GM10847 (cell line): Measurements from ENCODE around the gene SLC6A3.

Source experiments
- POLR2A ChIP-seq: IDR thresholded peaks from 2 replicates; pipeline ENCODE4 v1.6.1; 2011; ENCODE audit not compliant: insufficient read length; ENCODE audit errors: extremely low read depth

SLC6A3 gene

GRCh38 chr5:1399737-1400136 lies 45.5 kb downstream of the SLC6A3 start:
- TF ChIP-seq POLR2A, result no peak

GRCh38 chr5:1396293-1396816 lies 48.9 kb downstream of the SLC6A3 start:
- TF ChIP-seq POLR2A, result no peak

GRCh38 chr5:1394881-1395860 lies 50.1 kb downstream of the SLC6A3 start:
- TF ChIP-seq POLR2A, result no peak

GRCh38 chr5:1393571-1394501 lies 51.4 kb downstream of the SLC6A3 start:
- TF ChIP-seq POLR2A, result no peak

- no peak for TF ChIP-seq POLR2A
These were observed 52.3 kb downstream of the SLC6A3 start for GRCh38 chr5:1392801-1393565.

- TF ChIP-seq POLR2A, result no peak
These were observed 53.0 kb downstream of the SLC6A3 start for GRCh38 chr5:1392261-1392660.

- no peak for TF ChIP-seq POLR2A
These were observed 53.5 kb downstream of the SLC6A3 start for GRCh38 chr5:1391691-1392090.

- no peak for TF ChIP-seq POLR2A
These were observed 54.2 kb downstream of the SLC6A3 start for GRCh38 chr5:1390861-1391600.

GRCh38 chr5:1390333-1390732 lies 54.9 kb downstream of the SLC6A3 start:
- TF ChIP-seq POLR2A, result no peak

GRCh38 chr5:1388383-1388967 lies 56.8 kb downstream of the SLC6A3 start:
- no peak for TF ChIP-seq POLR2A

GRCh38 chr5:1387876-1388275 lies 57.4 kb downstream of the SLC6A3 start:
- no peak for TF ChIP-seq POLR2A

- TF ChIP-seq POLR2A, result no peak
These were observed 58.0 kb downstream of the SLC6A3 start for GRCh38 chr5:1387059-1387755.

- TF ChIP-seq POLR2A, result peak; percentile 22
These were observed 58.9 kb downstream of the SLC6A3 start for GRCh38 chr5:1386274-1386717.
